ENCODE data around the gene IQCB1.

Gene IQCB1

DNA sequence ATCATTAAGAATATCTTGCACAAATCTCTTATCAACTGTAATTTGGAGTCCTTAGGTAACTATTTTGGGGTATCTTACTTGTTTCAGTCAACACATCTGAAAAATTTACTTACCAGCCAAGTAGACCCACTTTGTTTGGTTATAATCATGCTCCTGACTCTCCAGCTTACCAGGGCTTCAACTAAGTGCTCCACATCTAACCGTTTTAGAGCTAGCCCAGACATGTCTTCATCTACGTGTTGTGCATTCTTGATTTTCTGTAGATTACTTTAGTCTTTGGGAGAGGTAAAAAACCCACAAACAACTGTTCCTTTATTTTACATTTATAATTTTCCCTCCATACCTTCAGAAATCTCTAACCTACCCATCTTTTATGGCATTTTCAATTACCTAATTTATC lies 17.4 kb upstream of the IQCB1 start:
- Histone ChIP-seq H3K9ac (ENCODE audit: low read length) (no peak overlapping the region), H4K20me1 (ENCODE audit: low read depth, low read length) (peaks cover 8% of the 10 kb centered on the region; the same call in 1 of the 2 replicates), H3K9me3 (ENCODE audit: insufficient read depth, low read length) (no peaks in the 10 kb centered on the region), H3K4me3 (ENCODE audit: insufficient read depth, low read length, poor library complexity, severe bottlenecking) (no peak overlapping the region), H3K27ac (ENCODE audit: low read depth, low read length) (no peak overlapping the region), H3K4me2 (ENCODE audit: low read depth, low read length, poor library complexity, severe bottlenecking) (no peak overlapping the region), H3F3A (ENCODE audit: insufficient read depth) (peaks cover 22% of the 10 kb centered on the region; the same call in 1 of the 2 replicates), H3K79me2 (ENCODE audit: insufficient read depth, low read length) (peaks cover 93% of the 10 kb centered on the region), H2AFZ (ENCODE audit: low read depth, low read length, severe bottlenecking) (no peak overlapping the region), H3K27me3 (ENCODE audit: low read length) (no peaks in the 10 kb centered on the region), H3K9me2 (replicated peaks; ENCODE audit: insufficient read depth, low read length) (no peaks in the 10 kb centered on the region), H3K36me3 (ENCODE audit: low read length) (peaks cover 57% of the 10 kb centered on the region)
- TF ChIP-seq CTCF (IDR thresholded peaks at IDR 0.05; ENCODE audit: insufficient read depth, low read length, poor library complexity, severe bottlenecking) (no peak), EZH2phosphoT487 (conservative IDR thresholded peaks at IDR 0.05; ENCODE audit: low read length) (no peak)

DNA sequence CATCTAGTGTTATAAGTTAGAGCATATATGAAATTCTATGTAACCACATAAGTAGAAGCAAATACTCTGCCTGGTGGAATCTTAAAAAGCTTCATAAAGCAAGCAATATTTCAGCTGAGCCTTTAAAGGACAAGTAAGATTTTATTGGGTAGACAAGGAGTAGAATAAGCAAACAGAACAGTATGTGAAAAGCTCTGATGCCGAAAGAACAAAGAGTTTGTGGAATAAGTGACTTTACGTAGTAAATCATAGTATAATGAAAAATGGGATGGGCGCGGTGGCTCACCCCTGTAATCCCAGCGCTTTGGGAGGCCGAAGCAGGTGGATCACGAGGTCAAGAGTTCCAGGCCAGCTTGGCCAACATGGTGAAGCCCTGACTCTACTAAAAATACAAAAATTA lies 10.0 kb upstream of the IQCB1 start:
- TF ChIP-seq EZH2phosphoT487 (conservative IDR thresholded peaks at IDR 0.05; ENCODE audit: low read length), result no peak
- no peak for TF ChIP-seq CTCF (IDR thresholded peaks at IDR 0.05; ENCODE audit: insufficient read depth, low read length, poor library complexity, severe bottlenecking)
- Histone ChIP-seq H3K27me3 (ENCODE audit: low read length) (no peaks in the 10 kb centered on the region), H3K9ac (ENCODE audit: low read length) (no peak overlapping the region), H4K20me1 (ENCODE audit: low read depth, low read length) (peaks cover 19% of the 10 kb centered on the region), H3K9me2 (replicated peaks; ENCODE audit: insufficient read depth, low read length) (no peaks in the 10 kb centered on the region), H3K36me3 (ENCODE audit: low read length) (peaks cover 44% of the 10 kb centered on the region), H3K27ac (ENCODE audit: low read depth, low read length) (no peak overlapping the region), H3K4me3 (ENCODE audit: insufficient read depth, low read length, poor library complexity, severe bottlenecking) (no peak overlapping the region), H3K4me2 (ENCODE audit: low read depth, low read length, poor library complexity, severe bottlenecking) (no peak overlapping the region), H2AFZ (ENCODE audit: low read depth, low read length, severe bottlenecking) (no peak overlapping the region), H3K9me3 (ENCODE audit: insufficient read depth, low read length) (no peaks in the 10 kb centered on the region), H3K79me2 (ENCODE audit: insufficient read depth, low read length) (peaks cover 78% of the 10 kb centered on the region), H3F3A (ENCODE audit: insufficient read depth) (peaks cover 28% of the 10 kb centered on the region)

DNA sequence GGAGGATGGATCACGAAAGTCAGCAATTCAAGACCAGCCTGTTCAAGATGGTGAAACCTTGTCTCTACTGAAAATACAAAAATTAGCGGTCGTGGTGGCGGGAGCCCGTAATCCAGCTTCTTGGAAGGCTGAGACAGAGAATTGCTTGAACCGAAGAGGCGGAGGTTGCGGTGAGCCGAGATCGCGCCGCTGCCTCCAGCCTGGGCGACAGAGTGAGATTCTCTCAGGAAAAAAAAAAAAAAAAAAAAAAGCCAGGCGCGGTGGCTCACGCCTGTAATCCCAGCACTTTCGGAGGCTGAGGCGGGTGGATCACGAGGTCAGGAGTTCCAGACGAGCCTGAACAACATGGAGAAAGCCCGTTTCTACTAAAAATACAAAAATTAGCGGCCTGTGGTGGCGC lies 5.1 kb upstream of the IQCB1 start:
- Histone ChIP-seq H3K9me3 (ENCODE audit: insufficient read depth, low read length) (no peaks in the 10 kb centered on the region), H3K27ac (ENCODE audit: low read depth, low read length) (no peak overlapping the region), H3K9ac (ENCODE audit: low read length) (no peak overlapping the region), H3K27me3 (ENCODE audit: low read length) (no peaks in the 10 kb centered on the region), H3K4me2 (ENCODE audit: low read depth, low read length, poor library complexity, severe bottlenecking) (no peak overlapping the region), H3K9me2 (replicated peaks; ENCODE audit: insufficient read depth, low read length) (no peaks in the 10 kb centered on the region), H4K20me1 (ENCODE audit: low read depth, low read length) (peaks cover 29% of the 10 kb centered on the region), H3K4me3 (ENCODE audit: insufficient read depth, low read length, poor library complexity, severe bottlenecking) (no peak overlapping the region), H3K79me2 (ENCODE audit: insufficient read depth, low read length) (peaks cover 83% of the 10 kb centered on the region), H3K36me3 (ENCODE audit: low read length) (peaks cover 40% of the 10 kb centered on the region; the same call in 1 of the 2 replicates), H2AFZ (ENCODE audit: low read depth, low read length, severe bottlenecking) (no peak overlapping the region), H3F3A (ENCODE audit: insufficient read depth) (peaks cover 15% of the 10 kb centered on the region; the same call in 1 of the 2 replicates)
- TF ChIP-seq EZH2phosphoT487 (conservative IDR thresholded peaks at IDR 0.05; ENCODE audit: low read length) (no peak), CTCF (IDR thresholded peaks at IDR 0.05; ENCODE audit: insufficient read depth, low read length, poor library complexity, severe bottlenecking) (no peak)
